VCaP (cell line): ENCODE results near the gene XPNPEP1.

Experiments
- H3K27ac ChIP-seq: fragments of 450-650 bp; 2 replicates; pipeline ENCODE4 v1.5.1; 2017
- CTCF ChIP-seq: fragments of 450-650 bp; conservative IDR thresholded peaks from 2 replicates; pipeline ENCODE4 v1.5.1; 2017; ENCODE audit warnings: mild to moderate bottlenecking, moderate library complexity

XPNPEP1 gene

GRCh38 chr10:109922976-109923921 is at the start of gene XPNPEP1:
Gene XPNPEP1, minus strand, starts transcription at chr10:109923511. Its CDS starts 78 bp downstream, at chr10:109923433.
- no peak for TF ChIP-seq CTCF
- peak within 1 kb of the TSS; percentile 80 for H3K27ac ChIP-seq

- 0 out of 2 replicates have a peak overlapping the region, but pooled peaks have one; percentile 26 for H3K27ac ChIP-seq
- no peak for TF ChIP-seq CTCF
These were observed 49.2 kb upstream of the XPNPEP1 start for GRCh38 chr10:109972372-109973001.

GRCh38 chr10:109971634-109972033 is 48.3 kb upstream of the XPNPEP1 start:
- 0 out of 2 replicates have a peak overlapping the region, but pooled peaks have one; percentile 26 for H3K27ac ChIP-seq
- TF ChIP-seq CTCF, result no peak

- H3K27ac ChIP-seq, result no peak overlapping the region
- no peak for TF ChIP-seq CTCF
These were observed 46.5 kb upstream of the XPNPEP1 start for GRCh38 chr10:109969760-109970346.

- H3K27ac ChIP-seq, result no peak overlapping the region
- TF ChIP-seq CTCF, result no peak
These were observed 45.8 kb upstream of the XPNPEP1 start for GRCh38 chr10:109968953-109969759.

DNA sequence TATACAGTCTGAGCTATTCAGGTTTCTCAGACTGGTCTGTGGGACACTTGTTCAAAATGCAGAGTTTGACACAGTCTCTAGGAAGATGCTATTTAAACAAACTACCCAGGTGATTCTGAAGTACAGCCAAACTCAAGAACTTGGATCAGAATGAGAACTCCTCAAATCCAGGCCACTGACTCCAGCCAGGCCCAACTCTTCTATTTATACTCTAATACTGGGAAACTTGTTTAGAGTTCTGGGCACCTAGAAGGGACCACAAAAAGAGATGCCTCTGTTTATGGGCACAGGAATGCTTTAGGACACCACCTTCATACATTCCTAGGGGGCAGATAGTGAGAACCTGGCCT is 44.4 kb upstream of the XPNPEP1 start:
- no peak for TF ChIP-seq CTCF

More for the DNA sequence above, 44.4 kb upstream of the XPNPEP1 start:
- peak overlapping the region; percentile 1; the same call in 1 of the 2 replicates for H3K27ac ChIP-seq
